22Rv1 (cell line): Measurements from ENCODE around the gene AANAT.

Experiments
- H3K27ac ChIP-seq: fragments of 450-650 bp; 2 replicates; pipeline ENCODE4 v1.5.1; 2017
- CTCF ChIP-seq: fragments of 450-650 bp; IDR thresholded peaks from 2 replicates; pipeline ENCODE4 v1.5.1; 2017; ENCODE audit warnings: mild to moderate bottlenecking
- ZFX ChIP-seq: fragments of 450-650 bp; IDR thresholded peaks from 2 replicates; pipeline ENCODE4 v1.6.1; 2017; ENCODE audit warnings: antibody characterized with exemption, borderline replicate concordance

The AANAT gene

GRCh38 chr17:76461765-76462555 lies 5.4 kb upstream of the AANAT start:
- no peak for TF ChIP-seq CTCF
- no peak for TF ChIP-seq ZFX
- H3K27ac ChIP-seq = no peak overlapping the region

GRCh38 chr17:76462556-76463290 lies 4.7 kb upstream of the AANAT start:
- no peak for TF ChIP-seq CTCF
- no peak for TF ChIP-seq ZFX
- no peak overlapping the region for H3K27ac ChIP-seq

GRCh38 chr17:76466775-76467130 lies 650 bp upstream of the AANAT start:
- no peak for TF ChIP-seq CTCF
- no peak for TF ChIP-seq ZFX
- no peak overlapping the region for H3K27ac ChIP-seq

GRCh38 chr17:76467809-76468633 lies 618 bp downstream of the AANAT start:
- TF ChIP-seq CTCF (no peak), ZFX (no peak)
- no peak overlapping the region for H3K27ac ChIP-seq

GRCh38 chr17:76468634-76469010 lies 1.2 kb downstream of the AANAT start:
- no peak overlapping the region for H3K27ac ChIP-seq
- no peak for TF ChIP-seq CTCF
- TF ChIP-seq ZFX = no peak

- H3K27ac ChIP-seq = no peak overlapping the region
- TF ChIP-seq ZFX (no peak), CTCF (no peak)
Measured at GRCh38 chr17:76469076-76469990, 1.9 kb downstream of the AANAT start.
